ENCODE results near the gene AGAP3.

The AGAP3 gene

GRCh38 chr7:151114151-151115090, 28.1 kb downstream of the AGAP3 start:
- no peak overlapping the region for H3K4me3 ChIP-seq (ENCODE audit: low read depth in 1 of 2, low read length in 1 of 2)
- H3K36me3 ChIP-seq, result no peaks in the 10 kb centered on the region
- no peak overlapping the region for H3K27ac ChIP-seq
- H3K27me3 ChIP-seq, result peaks cover 48% of the 10 kb centered on the region
- no peaks in the 10 kb centered on the region for H3K9me3 ChIP-seq
- peaks cover 0 to 3% of the 10 kb centered on the region in 2 experiments for H3K4me1 ChIP-seq (ENCODE audit: control insufficient read depth in 1 of 2, insufficient read depth in 1 of 2, low read depth in 1 of 2, low read length in 1 of 2)
- no peak for TF ChIP-seq CTCF (IDR thresholded peaks at IDR 0.05)

GRCh38 chr7:151115121-151115835, 29.0 kb downstream of the AGAP3 start:
- H3K9me3 ChIP-seq, result no peaks in the 10 kb centered on the region
- H3K4me1 ChIP-seq (ENCODE audit: control insufficient read depth in 1 of 2, insufficient read depth in 1 of 2, low read depth in 1 of 2, low read length in 1 of 2), result peaks cover 0 to 3% of the 10 kb centered on the region in 2 experiments
- no peaks in the 10 kb centered on the region for H3K36me3 ChIP-seq
- peaks cover 48% of the 10 kb centered on the region for H3K27me3 ChIP-seq
- H3K4me3 ChIP-seq (ENCODE audit: low read depth in 1 of 2, low read length in 1 of 2), result no peak overlapping the region
- TF ChIP-seq CTCF (IDR thresholded peaks at IDR 0.05), result no peak
- H3K27ac ChIP-seq, result no peak overlapping the region

GRCh38 chr7:151115836-151116418, 29.7 kb downstream of the AGAP3 start:
- peaks cover under 1% of the 10 kb centered on the region for H3K36me3 ChIP-seq

GRCh38 chr7:151116603-151117440, 30.5 kb downstream of the AGAP3 start:
- no peak overlapping the region for H3K27ac ChIP-seq
- H3K27me3 ChIP-seq, result peaks cover 48% of the 10 kb centered on the region
- H3K4me3 ChIP-seq (ENCODE audit: low read depth in 1 of 2, low read length in 1 of 2), result no peak overlapping the region
- no peaks in the 10 kb centered on the region for H3K9me3 ChIP-seq
- H3K4me1 ChIP-seq (ENCODE audit: control insufficient read depth in 1 of 2, insufficient read depth in 1 of 2, low read depth in 1 of 2, low read length in 1 of 2), result peaks cover 0 to 3% of the 10 kb centered on the region in 2 experiments
- TF ChIP-seq CTCF (IDR thresholded peaks at IDR 0.05), result no peak
- peaks cover 3% of the 10 kb centered on the region for H3K36me3 ChIP-seq

More at GRCh38 chr7:151115836-151116418, 29.7 kb downstream of the AGAP3 start:
- Histone ChIP-seq H3K4me1 (ENCODE audit: control insufficient read depth in 1 of 2, insufficient read depth in 1 of 2, low read depth in 1 of 2, low read length in 1 of 2) (peaks cover 0 to 3% of the 10 kb centered on the region in 2 experiments), H3K9me3 (no peaks in the 10 kb centered on the region), H3K27ac (no peak overlapping the region), H3K4me3 (ENCODE audit: low read depth in 1 of 2, low read length in 1 of 2) (no peak overlapping the region), H3K27me3 (peaks cover 48% of the 10 kb centered on the region)
- TF ChIP-seq CTCF (IDR thresholded peaks at IDR 0.05), result no peak

- Histone ChIP-seq H3K4me1 (ENCODE audit: control insufficient read depth in 1 of 2, insufficient read depth in 1 of 2, low read depth in 1 of 2, low read length in 1 of 2) (peaks cover 0 to 3% of the 10 kb centered on the region in 2 experiments), H3K4me3 (ENCODE audit: low read depth in 1 of 2, low read length in 1 of 2) (no peak overlapping the region), H3K9me3 (no peaks in the 10 kb centered on the region), H3K27me3 (peaks cover 46% of the 10 kb centered on the region), H3K36me3 (peaks cover 3% of the 10 kb centered on the region), H3K27ac (no peak overlapping the region)
- TF ChIP-seq CTCF (IDR thresholded peaks at IDR 0.05), result no peak
Observed at GRCh38 chr7:151117565-151117964, 31.3 kb downstream of the AGAP3 start.

All from neutrophil (primary cell).